ENCODE measurements around the gene SMIM30.
A peak's percentile ranks its signal among the peaks of the same experiment; 100 is the strongest.
"Not testable (repeated sequence)": the region's sequence is repeated elsewhere in the genome, so short reads cannot be mapped to it uniquely, and the experiment has no call there.

Gene SMIM30

GRCh38 chr7:113118074-113118959 is at the start of gene SMIM30:
Gene SMIM30 (minus strand): TSS chr7:113118554. CDS start chr7:113117578, 976 bp downstream.
- peak; percentile 89 for DNase-seq

GRCh38 chr7:113166176-113166575 is 47.8 kb upstream of the SMIM30 start:
- not testable (repeated sequence) for DNase-seq

GRCh38 chr7:113161050-113161449 is 42.7 kb upstream of the SMIM30 start:
- DNase-seq, result no peak

GRCh38 chr7:113159746-113160339 is 41.5 kb upstream of the SMIM30 start:
- DNase-seq, result peak; percentile 12

GRCh38 chr7:113158756-113159155 is 40.4 kb upstream of the SMIM30 start:
- no peak for DNase-seq

GRCh38 chr7:113154117-113154516 is 35.8 kb upstream of the SMIM30 start:
- DNase-seq, result no peak

- no peak for DNase-seq
Observed at GRCh38 chr7:113144817-113145216, 26.5 kb upstream of the SMIM30 start.

GRCh38 chr7:113143486-113144257 is 25.3 kb upstream of the SMIM30 start:
- no peak for DNase-seq

- no peak for DNase-seq
Observed at GRCh38 chr7:113142385-113143119, 24.2 kb upstream of the SMIM30 start.

GRCh38 chr7:113141803-113142202 is 23.4 kb upstream of the SMIM30 start:
- DNase-seq, result no peak

GRCh38 chr7:113140956-113141355 is 22.6 kb upstream of the SMIM30 start:
- DNase-seq, result no peak

- no peak for DNase-seq
Observed at GRCh38 chr7:113137241-113137640, 18.9 kb upstream of the SMIM30 start.

GRCh38 chr7:113134025-113134424 is 15.7 kb upstream of the SMIM30 start:
- DNase-seq, result no peak

GRCh38 chr7:113131367-113131766 is 13.0 kb upstream of the SMIM30 start:
- DNase-seq, result no peak

- no peak for DNase-seq
Observed at GRCh38 chr7:113128031-113128430, 9.7 kb upstream of the SMIM30 start.

- no peak for DNase-seq
Observed at GRCh38 chr7:113125728-113126127, 7.4 kb upstream of the SMIM30 start.

GRCh38 chr7:113122744-113123143 is 4.4 kb upstream of the SMIM30 start:
- no peak for DNase-seq

- no peak for DNase-seq
Observed at GRCh38 chr7:113120647-113121046, 2.3 kb upstream of the SMIM30 start.

- no peak for DNase-seq
Observed at GRCh38 chr7:113119429-113119828, 1.1 kb upstream of the SMIM30 start.

GRCh38 chr7:113117374-113117774 is 980 bp downstream of the SMIM30 start:
- not testable (repeated sequence) for DNase-seq

- no peak for DNase-seq
Observed at GRCh38 chr7:113113912-113114311, 4.4 kb downstream of the SMIM30 start.

GRCh38 chr7:113109718-113110117 is 8.6 kb downstream of the SMIM30 start:
- DNase-seq, result no peak

GRCh38 chr7:113100121-113100603 is 18.2 kb downstream of the SMIM30 start:
- DNase-seq, result peak; percentile 9

Measured in SHP77 treated with DMSO at 0.1 percent for 48 hours (cell line).